Neural cell (in vitro differentiated cells): Measurements from ENCODE around the gene GRIP1. TPM values are rescaled to one million over a fixed set of nuclear protein-coding genes. Genes with fewer than 3 reads are reported as not detected.

Experiments
- H2AFZ ChIP-seq: fragments of 200-600, 300-800 bp; sonication (generic), shearing (Covaris generic); 2 replicates; pipeline ENCODE4 v1.6.0; 2014; ENCODE audit warnings: low read depth, mild to moderate bottlenecking, antibody characterized with exemption, low read length, moderate library complexity
- H3F3A ChIP-seq: fragments of 200-600 bp; shearing (Covaris generic); 2 replicates; pipeline ENCODE4 v1.6.1; 2016; ENCODE audit warnings: mild to moderate bottlenecking, moderate library complexity, mixed read lengths, antibody characterized with exemption, low read length; ENCODE audit not compliant: insufficient read depth, poor library complexity, severe bottlenecking
- H3K27ac ChIP-seq: fragments of 200-600, 300-800 bp; sonication (generic), shearing (Covaris generic); 2 replicates; pipeline ENCODE4 v1.5.1; 2014; ENCODE audit warnings: mild to moderate bottlenecking, low read length, moderate library complexity
- H3K27me3 ChIP-seq: fragments of 300-800, 200-600 bp; sonication (generic), shearing (Covaris generic); 2 replicates; pipeline ENCODE4 v1.6.0; 2014; ENCODE audit warnings: mild to moderate bottlenecking, low read depth, low read length, moderate library complexity; ENCODE audit not compliant: insufficient read depth
- H3K36me3 ChIP-seq: fragments of 300-800, 200-600 bp; sonication (generic), shearing (Covaris generic); 2 replicates; pipeline ENCODE4 v1.5.1; 2014; ENCODE audit warnings: mild to moderate bottlenecking, antibody characterized with exemption, low read length, moderate library complexity; ENCODE audit not compliant: insufficient read depth
- H3K4me2 ChIP-seq: fragments of 300-800, 200-600 bp; sonication (generic), shearing (Covaris generic); 2 replicates; pipeline ENCODE4 v1.6.0; 2014; ENCODE audit warnings: mild to moderate bottlenecking, low read length
- H3K4me3 ChIP-seq: fragments of 300-800, 200-600 bp; sonication (generic), shearing (Covaris generic); 2 replicates; pipeline ENCODE4 v1.5.1; 2014; ENCODE audit warnings: mild to moderate bottlenecking, low read length, moderate library complexity
- H3K79me2 ChIP-seq: fragments of 200-600 bp; shearing (Covaris generic); replicated peaks from 2 replicates; pipeline ENCODE4 v1.6.0; 2014; ENCODE audit warnings: mild to moderate bottlenecking, low read length, moderate library complexity; ENCODE audit not compliant: insufficient read depth
- H3K9ac ChIP-seq: fragments of 300-800, 200-600 bp; sonication (generic), shearing (Covaris generic); 2 replicates; pipeline ENCODE4 v1.6.1; 2016; ENCODE audit warnings: mild to moderate bottlenecking, low read length, mixed read lengths
- H3K9me2 ChIP-seq: fragments of 200-600 bp; shearing (Covaris generic); 2 replicates; pipeline ENCODE4 v1.6.1; 2016; ENCODE audit warnings: mild to moderate bottlenecking, low read length, mixed read lengths; ENCODE audit not compliant: insufficient read depth
- H3K9me3 ChIP-seq: fragments of 200-600, 300-800 bp; sonication (generic), shearing (Covaris generic); 2 replicates; pipeline ENCODE4 v1.6.1; 2016; ENCODE audit warnings: mild to moderate bottlenecking, mixed run types, low read length, moderate library complexity, mixed read lengths
- H4K20me1 ChIP-seq: fragments of 200-600 bp; shearing (Covaris generic); 2 replicates; pipeline ENCODE4 v1.6.1; 2016; ENCODE audit warnings: mild to moderate bottlenecking, mixed run types; ENCODE audit not compliant: insufficient read depth
- EP300 ChIP-seq: fragments of 450-650 bp; conservative IDR thresholded peaks from 2 replicates; pipeline ENCODE4 v1.6.1; 2014; ENCODE audit warnings: antibody characterized with exemption, mild to moderate bottlenecking, moderate library complexity; ENCODE audit not compliant: poor library complexity, severe bottlenecking
- EZH2 ChIP-seq: fragments of 200-600, 300-800 bp; shearing (Covaris generic), sonication (generic); IDR thresholded peaks from 2 replicates; pipeline ENCODE4 v1.6.1; 2014; ENCODE audit warnings: antibody characterized with exemption, low read length, borderline replicate concordance, mild to moderate bottlenecking; ENCODE audit not compliant: insufficient read depth, poor library complexity, severe bottlenecking
- MXI1 ChIP-seq: fragments of 450-650 bp; conservative IDR thresholded peaks from 2 replicates; pipeline ENCODE4 v1.6.1; 2014; ENCODE audit warnings: antibody characterized with exemption, mild to moderate bottlenecking; ENCODE audit not compliant: poor library complexity, severe bottlenecking
- POLR2AphosphoS5 ChIP-seq: IDR thresholded peaks from 2 replicates; pipeline ENCODE4 v1.6.1; 2012
- RAD21 ChIP-seq: fragments of 450-650 bp; conservative IDR thresholded peaks from 2 replicates; pipeline ENCODE4 v1.6.1; 2014; ENCODE audit warnings: antibody characterized with exemption, mild to moderate bottlenecking, moderate library complexity
- REST ChIP-seq: IDR thresholded peaks from 2 replicates; pipeline ENCODE4 v1.6.1; 2012; ENCODE audit warnings: borderline replicate concordance
- SMC3 ChIP-seq: fragments of 450-650 bp; conservative IDR thresholded peaks from 2 replicates; pipeline ENCODE4 v1.6.1; 2014; ENCODE audit warnings: antibody characterized with exemption, mild to moderate bottlenecking, moderate library complexity; ENCODE audit not compliant: poor library complexity
- TAF1 ChIP-seq: IDR thresholded peaks from 2 replicates; pipeline ENCODE4 v1.6.1; 2012; ENCODE audit warnings: low read depth
- polyA plus RNA-seq: library from polyadenylated mRNA; depleted of rRNA; stranded (reverse); fragments of >200 nt; gene quantifications from 2 replicates; pipeline ENCODE4 v1.2.3, GENCODE V29; 2014
- TF ChIP-seq, protein P1 (sequence below): fragments of 450-650 bp; IDR thresholded peaks from 2 replicates; pipeline ENCODE4 v1.5.1; 2014; ENCODE audit warnings: antibody characterized with exemption, mild to moderate bottlenecking, moderate library complexity; ENCODE audit not compliant: poor library complexity, severe bottlenecking

The GRIP1 gene
- polyA plus RNA-seq, 1 donor from 2014 or later: 41.1 TPM

DNA sequence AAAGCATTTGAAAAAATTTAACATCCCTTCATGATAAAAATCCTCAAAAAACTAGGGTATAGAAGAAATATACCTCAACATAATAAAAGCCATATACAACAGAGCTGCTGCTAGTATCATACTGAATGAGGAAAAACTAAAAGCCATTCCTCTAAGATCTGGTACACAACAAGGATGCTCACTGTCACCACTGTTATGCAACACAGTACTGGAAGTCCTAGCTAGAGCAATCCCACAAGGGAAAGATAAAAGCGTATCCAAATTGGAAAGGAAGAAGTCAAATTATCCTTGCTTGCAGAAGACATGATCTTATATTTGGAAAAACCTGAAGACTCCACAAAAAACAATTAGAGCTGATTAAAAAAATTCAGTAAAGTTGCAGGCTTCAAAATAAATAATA lies 261.7 kb downstream of the GRIP1 start:
- H3K79me2 ChIP-seq: no peaks in the 10 kb centered on the region
- H3K4me3 ChIP-seq: no peak overlapping the region
- H3K27ac ChIP-seq: no peak overlapping the region
- H3K4me2 ChIP-seq: no peak overlapping the region
- TF ChIP-seq EZH2 (no peak), REST (no peak), EP300 (no peak), TAF1 (no peak), MXI1 (no peak), POLR2AphosphoS5 (no peak), SMC3 (no peak), RAD21 (no peak)
- TF ChIP-seq, protein P1, sequence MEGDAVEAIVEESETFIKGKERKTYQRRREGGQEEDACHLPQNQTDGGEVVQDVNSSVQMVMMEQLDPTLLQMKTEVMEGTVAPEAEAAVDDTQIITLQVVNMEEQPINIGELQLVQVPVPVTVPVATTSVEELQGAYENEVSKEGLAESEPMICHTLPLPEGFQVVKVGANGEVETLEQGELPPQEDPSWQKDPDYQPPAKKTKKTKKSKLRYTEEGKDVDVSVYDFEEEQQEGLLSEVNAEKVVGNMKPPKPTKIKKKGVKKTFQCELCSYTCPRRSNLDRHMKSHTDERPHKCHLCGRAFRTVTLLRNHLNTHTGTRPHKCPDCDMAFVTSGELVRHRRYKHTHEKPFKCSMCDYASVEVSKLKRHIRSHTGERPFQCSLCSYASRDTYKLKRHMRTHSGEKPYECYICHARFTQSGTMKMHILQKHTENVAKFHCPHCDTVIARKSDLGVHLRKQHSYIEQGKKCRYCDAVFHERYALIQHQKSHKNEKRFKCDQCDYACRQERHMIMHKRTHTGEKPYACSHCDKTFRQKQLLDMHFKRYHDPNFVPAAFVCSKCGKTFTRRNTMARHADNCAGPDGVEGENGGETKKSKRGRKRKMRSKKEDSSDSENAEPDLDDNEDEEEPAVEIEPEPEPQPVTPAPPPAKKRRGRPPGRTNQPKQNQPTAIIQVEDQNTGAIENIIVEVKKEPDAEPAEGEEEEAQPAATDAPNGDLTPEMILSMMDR: no peak
- H3K9me2 ChIP-seq: no peaks in the 10 kb centered on the region
- no peaks in the 10 kb centered on the region for H4K20me1 ChIP-seq
- H3F3A ChIP-seq: no peaks in the 10 kb centered on the region
- H2AFZ ChIP-seq: no peak overlapping the region
- H3K27me3 ChIP-seq: no peaks in the 10 kb centered on the region
- no peak overlapping the region for H3K9ac ChIP-seq
- no peaks in the 10 kb centered on the region for H3K9me3 ChIP-seq
- H3K36me3 ChIP-seq: no peaks in the 10 kb centered on the region

- Histone ChIP-seq H4K20me1 (no peaks in the 10 kb centered on the region), H3K9me2 (no peaks in the 10 kb centered on the region), H3K4me2 (no peak overlapping the region), H3K36me3 (no peaks in the 10 kb centered on the region), H3K27ac (no peak overlapping the region), H3K79me2 (no peaks in the 10 kb centered on the region), H2AFZ (no peak overlapping the region), H3F3A (no peaks in the 10 kb centered on the region), H3K9ac (no peak overlapping the region), H3K27me3 (no peaks in the 10 kb centered on the region), H3K4me3 (no peak overlapping the region), H3K9me3 (no peaks in the 10 kb centered on the region)
- TF ChIP-seq MXI1 (no peak), EP300 (no peak), POLR2AphosphoS5 (no peak), EZH2 (no peak)
Measured at GRCh38 chr12:66409195-66409871, 269.5 kb downstream of the GRIP1 start.
